Vagina (tissue), 2 donors: ENCODE results near the gene RNF187. TPM values are rescaled to one million over a fixed set of nuclear protein-coding genes. Genes with fewer than 3 reads are reported as not detected.
"Not testable (repeated sequence)": the region's sequence is repeated elsewhere in the genome, so short reads cannot be mapped to it uniquely, and the experiment has no call there.

ENCODE experiments used
- DNase-seq, 2 donors: peaks; one replicate each; pipeline ENCODE4 v3.0.0-alpha.2; 2017; ENCODE audit errors: extremely low spot score in 2 of 2
- H3K27ac ChIP-seq: fragments of 200-600 bp; sonication (generic); one replicate; pipeline ENCODE4 v1.5.1; 2019
- H3K27me3 ChIP-seq: fragments of 200-600 bp; sonication (generic); one replicate; pipeline ENCODE4 v1.5.1; 2019
- H3K36me3 ChIP-seq, 2 donors: fragments of 200-600 bp; sonication (generic); one replicate each; pipeline ENCODE4 v1.5.1; 2017 to 2019
- H3K4me1 ChIP-seq: fragments of 200-600 bp; sonication (generic); one replicate; pipeline ENCODE4 v1.5.1; 2019
- H3K4me3 ChIP-seq, 2 donors: fragments of 200-600 bp; sonication (generic); 1 replicate in 1 of 2; 2 replicates in 1 of 2; pipeline ENCODE4 v1.5.1; 2016 to 2019
- H3K9me3 ChIP-seq: fragments of 200-600 bp; sonication (generic); one replicate; pipeline ENCODE4 v1.5.1; 2019
- CTCF ChIP-seq, 3 experiments: fragments of 450-650 bp in 2 of 3; fragments of 200-600 bp in 1 of 3; sonication (generic) in 1 of 3; IDR thresholded peaks; one replicate each; pipeline ENCODE4 v1.5.1; 2017 to 2019; ENCODE audit warnings: antibody characterized with exemption in 3 of 3, mild to moderate bottlenecking in 2 of 3, moderate library complexity in 2 of 3
- POLR2A ChIP-seq, 2 donors: fragments of 450-650 bp; IDR thresholded peaks; one replicate each; pipeline ENCODE4 v1.6.1; 2017; ENCODE audit warnings: antibody characterized with exemption in 2 of 2, mild to moderate bottlenecking in 2 of 2, moderate library complexity in 2 of 2
- POLR2AphosphoS5 ChIP-seq, 2 donors: sonication (generic); formaldehyde crosslinking; IDR thresholded peaks; one replicate each; pipeline ENCODE4 v1.9.0; 2017; ENCODE audit warnings: antibody characterized with exemption in 2 of 2, mild to moderate bottlenecking in 2 of 2, low read depth in 1 of 2; ENCODE audit not compliant: insufficient read depth in 1 of 2
- intact Hi-C: fragments of 100-400 bp; cut with DNase I; formaldehyde crosslinking; loops from one replicate; pipeline ENCODE4 v1.15.1; 2023
- total RNA-seq: library from RNA; depleted of rRNA; stranded (reverse); fragments of >200 nt; gene quantifications from one replicate; pipeline ENCODE4 v1.2.3, GENCODE V29; 2016

The RNF187 gene
- total RNA-seq, 1 donor from 2014 or later: 36.8 TPM

GRCh38 chr1:228500901-228501871 is 14.0 kb downstream of the RNF187 start:
- TF ChIP-seq POLR2A (IDR thresholded peaks at IDR 0.05) (no peak), CTCF (IDR thresholded peaks at IDR 0.05) (peak; percentile 74 to 94 (median 82)), POLR2AphosphoS5 (IDR thresholded peaks at IDR 0.05; ENCODE audit: insufficient read depth in 1 of 2, low read depth in 1 of 2) (peak; percentile 12 to 48)
- Histone ChIP-seq H3K27me3 (no peaks in the 10 kb centered on the region), H3K36me3 (peaks cover 0 to 4% of the 10 kb centered on the region in 2 donors), H3K4me3 (peak overlapping the region; percentile 17 to 30), H3K4me1 (peaks cover 10% of the 10 kb centered on the region), H3K27ac (no peak overlapping the region), H3K9me3 (no peaks in the 10 kb centered on the region)
- intact Hi-C loops: no loop called here
- DNase-seq: no peak

- no peak overlapping the region for H3K27ac ChIP-seq
- intact Hi-C loops: no loop called here
- TF ChIP-seq POLR2AphosphoS5 (IDR thresholded peaks at IDR 0.05; ENCODE audit: insufficient read depth in 1 of 2, low read depth in 1 of 2) (no peak), CTCF (IDR thresholded peaks at IDR 0.05) (no peak), POLR2A (IDR thresholded peaks at IDR 0.05) (no peak)
Measured at GRCh38 chr1:228502522-228502921, 15.3 kb downstream of the RNF187 start.

GRCh38 chr1:228505944-228506343 is 18.8 kb downstream of the RNF187 start:
- H3K36me3 ChIP-seq, H3K9me3 ChIP-seq, H3K4me3 ChIP-seq, intact Hi-C loops, DNase-seq, H3K27me3 ChIP-seq, H3K4me1 ChIP-seq, H3K27ac ChIP-seq: not testable (repeated sequence)

More at GRCh38 chr1:228502522-228502921, 15.3 kb downstream of the RNF187 start:
- Histone ChIP-seq H3K9me3 (no peaks in the 10 kb centered on the region), H3K4me3 (no peak overlapping the region), H3K36me3 (peaks cover 0 to 4% of the 10 kb centered on the region in 2 donors), H3K4me1 (peaks cover 10% of the 10 kb centered on the region), H3K27me3 (no peaks in the 10 kb centered on the region)
- DNase-seq: no peak

- H3K4me1 ChIP-seq: no peaks in the 10 kb centered on the region
- H3K27me3 ChIP-seq: no peaks in the 10 kb centered on the region
- no peak for DNase-seq
- no peaks in the 10 kb centered on the region for H3K36me3 ChIP-seq
- H3K4me3 ChIP-seq: no peak overlapping the region
- no peaks in the 10 kb centered on the region for H3K9me3 ChIP-seq
- H3K27ac ChIP-seq: no peak overlapping the region
- TF ChIP-seq CTCF (IDR thresholded peaks at IDR 0.05): no peak
- TF ChIP-seq POLR2AphosphoS5 (IDR thresholded peaks at IDR 0.05; ENCODE audit: insufficient read depth in 1 of 2, low read depth in 1 of 2): no peak
- TF ChIP-seq POLR2A (IDR thresholded peaks at IDR 0.05): no peak
- intact Hi-C loops: no loop called here
Measured at GRCh38 chr1:228507961-228508652, 20.9 kb downstream of the RNF187 start.

- H3K36me3 ChIP-seq: no peaks in the 10 kb centered on the region
- H3K4me3 ChIP-seq: no peak overlapping the region
- no peak for DNase-seq
- H3K27ac ChIP-seq: no peak overlapping the region
- H3K27me3 ChIP-seq: no peaks in the 10 kb centered on the region
- TF ChIP-seq CTCF (IDR thresholded peaks at IDR 0.05): no peak
- TF ChIP-seq POLR2AphosphoS5 (IDR thresholded peaks at IDR 0.05; ENCODE audit: insufficient read depth in 1 of 2, low read depth in 1 of 2): no peak
- TF ChIP-seq POLR2A (IDR thresholded peaks at IDR 0.05): no peak
- H3K4me1 ChIP-seq: no peaks in the 10 kb centered on the region
- intact Hi-C loops: no loop called here
- no peaks in the 10 kb centered on the region for H3K9me3 ChIP-seq
Measured at GRCh38 chr1:228508840-228509415, 21.7 kb downstream of the RNF187 start.
